ENCODE results near the gene RUNX1.

Gene RUNX1

GRCh38 chr21:34989337-34990151 is 59.6 kb downstream of the RUNX1 start:
- FAIRE-seq = no peak

GRCh38 chr21:34988625-34989024 is 60.5 kb downstream of the RUNX1 start:
- no peak for FAIRE-seq

DNA sequence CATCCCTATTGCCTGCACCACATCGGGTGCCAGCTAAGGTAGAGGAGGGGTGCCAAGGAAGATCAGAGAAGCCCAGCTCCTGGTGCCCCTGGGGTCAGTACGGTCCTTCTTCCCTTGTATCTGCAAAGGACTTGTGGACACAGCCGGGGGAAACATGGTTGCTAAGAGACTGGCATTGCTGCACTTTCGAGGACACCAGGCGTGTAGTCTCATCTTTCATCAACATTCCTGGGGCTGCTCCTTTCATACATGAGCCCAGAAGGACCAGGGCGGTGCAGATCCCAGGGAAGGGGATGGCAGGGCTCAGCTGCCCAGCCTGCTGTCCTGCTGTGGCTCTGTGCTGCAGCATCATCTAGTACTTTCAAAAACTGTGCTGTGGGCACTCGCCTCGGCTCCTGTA is 61.0 kb downstream of the RUNX1 start:
- no peak for FAIRE-seq

GRCh38 chr21:34987501-34988072 is 61.5 kb downstream of the RUNX1 start:
- no peak for FAIRE-seq

DNA sequence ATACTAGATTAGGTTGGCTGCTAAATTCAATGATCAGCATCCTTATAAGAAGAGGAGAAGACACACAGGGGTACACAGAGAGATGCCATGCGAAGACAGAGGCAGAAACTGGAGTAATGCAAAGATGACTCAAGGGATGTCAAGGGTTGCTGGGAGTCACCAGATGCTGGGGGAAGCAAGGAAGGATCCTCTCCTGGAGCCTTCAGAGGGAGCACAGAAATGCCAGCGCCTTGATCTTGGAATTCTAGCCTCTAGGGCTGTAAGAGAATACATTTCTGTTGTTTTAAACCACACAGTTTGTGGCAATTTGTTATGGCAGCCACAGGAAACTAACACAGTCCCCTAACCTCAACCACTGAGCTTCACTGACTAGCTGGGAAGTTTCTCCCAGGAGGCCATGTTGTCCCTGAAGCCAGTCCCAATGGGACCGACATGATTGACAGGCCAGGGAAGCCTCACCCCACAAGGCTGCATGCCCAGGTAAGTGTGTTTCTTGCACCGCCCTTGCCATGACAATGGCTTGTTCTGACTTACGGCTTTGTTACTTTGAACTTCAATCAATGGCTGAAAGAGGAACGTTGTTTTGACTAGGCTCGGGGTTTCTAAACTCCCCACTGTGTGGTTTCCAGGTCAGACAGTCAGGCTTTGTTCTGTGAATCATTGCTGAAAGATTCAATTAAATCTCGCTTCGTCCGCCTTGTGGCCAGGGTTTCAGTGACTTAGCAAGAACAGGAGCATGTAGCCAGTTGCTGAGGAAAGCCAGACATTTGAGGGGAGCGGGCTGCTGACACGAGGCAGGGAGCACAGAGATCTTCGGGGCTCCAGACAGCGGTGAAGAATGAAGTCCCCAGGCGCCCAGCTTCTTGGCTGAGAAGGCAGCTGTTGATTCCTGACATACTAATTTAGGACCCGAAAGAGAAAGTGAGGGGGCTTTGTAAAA is 62.3 kb downstream of the RUNX1 start:
- no peak for FAIRE-seq

DNA sequence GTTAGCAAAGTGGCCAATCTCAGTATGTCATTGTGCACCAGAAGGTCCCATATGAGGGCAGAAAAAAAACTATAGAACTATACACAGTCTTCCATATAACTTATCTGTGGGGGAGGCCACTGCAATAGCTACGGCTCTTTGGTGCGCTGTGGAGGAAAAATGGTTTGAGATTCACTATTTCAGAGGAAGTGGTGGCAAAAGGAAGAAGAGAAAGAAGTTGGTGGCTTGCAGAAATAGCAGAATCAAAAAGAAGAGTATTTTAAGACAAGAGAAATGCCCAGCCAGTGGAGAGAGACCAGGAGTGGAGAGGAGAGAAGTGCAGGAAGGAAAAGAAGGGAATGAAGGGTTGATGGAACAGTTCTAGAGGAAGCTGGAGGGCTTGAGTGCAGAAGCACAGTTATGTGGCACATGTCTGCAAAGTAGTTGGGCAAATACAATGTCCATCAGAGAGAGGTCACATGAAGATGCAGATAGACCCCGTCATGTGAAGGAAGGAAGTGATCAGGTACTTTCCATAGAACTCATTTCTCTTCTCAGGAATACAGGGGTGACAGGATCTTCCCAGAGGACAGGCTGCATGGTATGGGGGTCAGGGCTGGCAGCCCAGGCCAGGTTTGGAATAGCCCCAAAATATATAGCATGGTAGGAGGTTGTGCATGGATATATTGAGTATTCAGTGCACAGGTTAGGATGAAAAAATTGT is 64.6 kb downstream of the RUNX1 start:
- no peak for FAIRE-seq

DNA sequence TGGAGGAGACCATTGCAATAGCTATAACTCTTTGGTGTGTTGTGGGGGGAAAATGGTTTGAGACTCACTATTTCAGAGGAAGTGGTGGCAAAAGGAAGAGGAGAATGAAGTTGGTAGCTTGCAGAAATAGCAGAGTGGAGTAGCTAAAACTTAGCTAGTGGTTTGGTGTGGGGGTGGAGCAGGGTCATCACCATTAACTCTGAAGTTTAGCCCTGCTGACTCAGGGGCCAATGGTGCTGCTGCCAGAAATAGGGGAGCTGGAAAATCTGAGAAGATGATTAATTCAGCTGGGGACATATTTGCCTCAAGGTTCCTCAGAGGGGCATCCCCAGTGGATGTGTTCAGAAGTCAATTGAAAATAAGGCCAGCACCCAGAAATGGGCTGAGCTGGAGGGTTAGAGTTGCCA is 65.4 kb downstream of the RUNX1 start:
- FAIRE-seq = no peak

DNA sequence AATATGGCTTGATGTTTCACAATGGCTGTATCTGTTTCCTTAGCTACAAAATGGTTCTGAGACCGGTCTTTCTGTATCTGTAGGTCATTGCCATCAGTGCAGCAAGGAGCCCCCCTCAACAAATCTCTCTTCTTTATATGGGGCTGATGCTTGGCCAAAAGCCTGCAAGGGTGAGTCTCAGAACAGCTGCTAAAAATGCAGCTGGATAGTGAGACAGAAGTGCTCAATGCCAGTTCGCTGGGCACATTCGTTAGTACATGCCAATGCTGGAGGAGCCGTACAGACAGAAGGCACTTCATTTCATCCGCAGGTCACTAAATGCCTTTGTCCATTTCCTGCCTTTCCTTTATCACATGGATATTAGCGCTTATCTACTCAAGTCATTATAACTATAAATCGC is 67.3 kb downstream of the RUNX1 start:
- no peak for FAIRE-seq

GRCh38 chr21:34980423-34981115 is 68.5 kb downstream of the RUNX1 start:
- no peak for FAIRE-seq

- no peak for FAIRE-seq
Measured at GRCh38 chr21:34979383-34979782, 69.7 kb downstream of the RUNX1 start.

DNA sequence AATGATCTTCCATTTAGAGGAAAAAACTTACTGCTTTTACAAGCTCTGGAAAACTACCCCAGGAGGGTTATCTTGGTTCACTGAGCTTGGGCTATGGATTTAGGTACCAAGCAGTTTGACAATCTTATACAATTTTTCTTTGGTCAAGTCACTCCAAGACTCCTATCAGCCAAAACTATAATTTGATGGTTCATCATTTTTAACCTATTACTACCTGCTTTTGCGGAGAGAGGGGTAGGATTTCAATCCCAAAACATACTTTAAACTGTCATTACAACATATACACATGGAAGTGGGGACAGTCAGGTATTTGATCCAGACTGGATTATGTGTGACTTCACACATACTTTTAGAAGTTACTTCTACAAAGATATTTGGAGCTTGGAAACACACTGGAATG is 71.8 kb downstream of the RUNX1 start:
- FAIRE-seq = no peak

- FAIRE-seq = no peak
Measured at GRCh38 chr21:34974162-34974981, 74.7 kb downstream of the RUNX1 start.

DNA sequence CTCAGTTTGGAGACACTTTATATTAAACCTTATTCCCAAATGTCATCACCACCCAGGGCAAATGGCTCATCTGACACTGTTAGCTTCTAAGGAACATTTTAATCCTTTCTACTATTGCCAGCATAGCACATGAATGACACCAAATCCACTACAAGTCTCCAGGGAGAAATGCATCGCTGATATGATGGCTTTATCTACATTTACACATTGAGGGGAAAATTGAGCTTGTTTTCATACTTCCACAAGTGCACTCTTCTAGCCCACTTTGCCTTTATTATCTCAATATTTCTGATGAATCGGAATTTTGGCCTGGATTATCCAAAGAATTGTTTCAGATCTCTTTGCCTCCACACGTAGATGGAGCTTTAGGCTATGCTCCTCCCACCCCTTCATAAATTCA is 75.4 kb downstream of the RUNX1 start:
- no peak for FAIRE-seq

- FAIRE-seq = no peak
Measured at GRCh38 chr21:34971656-34972055, 77.4 kb downstream of the RUNX1 start.

DNA sequence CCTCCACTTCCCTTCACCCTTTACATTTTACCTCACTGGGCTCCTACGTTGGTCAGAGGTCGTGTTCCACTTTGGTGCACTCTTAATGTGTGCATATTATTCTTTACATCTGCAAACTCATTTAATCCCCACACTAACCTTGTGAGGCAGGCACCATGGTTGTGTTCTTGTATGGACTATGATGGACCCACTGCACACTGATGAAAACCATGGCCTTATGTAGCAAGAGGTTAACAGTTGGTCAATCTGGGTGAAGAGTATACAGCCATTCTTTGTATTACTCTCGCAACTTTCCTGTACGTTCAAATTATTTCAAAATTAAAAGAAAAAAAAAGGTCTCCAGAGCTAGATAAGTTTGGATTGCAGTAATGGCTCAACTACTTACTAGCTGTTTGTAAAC is 78.5 kb downstream of the RUNX1 start:
- FAIRE-seq = no peak

DNA sequence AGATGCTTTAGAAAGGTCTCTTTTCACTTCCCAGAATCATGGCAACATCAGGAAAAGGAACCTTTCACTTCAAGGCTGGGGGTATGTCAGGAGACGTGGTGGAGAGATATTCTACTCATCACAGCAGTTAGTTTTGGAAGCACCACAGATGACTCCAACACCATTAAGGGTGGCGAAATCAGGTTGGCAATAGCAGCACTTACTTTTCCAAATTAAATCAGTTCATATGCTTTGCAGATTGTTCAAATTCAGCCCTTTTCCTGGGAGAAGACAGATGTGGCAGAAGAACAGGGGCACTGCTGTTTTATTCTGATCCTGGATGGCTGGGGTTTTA is 79.0 kb downstream of the RUNX1 start:
- no peak for FAIRE-seq

DNA sequence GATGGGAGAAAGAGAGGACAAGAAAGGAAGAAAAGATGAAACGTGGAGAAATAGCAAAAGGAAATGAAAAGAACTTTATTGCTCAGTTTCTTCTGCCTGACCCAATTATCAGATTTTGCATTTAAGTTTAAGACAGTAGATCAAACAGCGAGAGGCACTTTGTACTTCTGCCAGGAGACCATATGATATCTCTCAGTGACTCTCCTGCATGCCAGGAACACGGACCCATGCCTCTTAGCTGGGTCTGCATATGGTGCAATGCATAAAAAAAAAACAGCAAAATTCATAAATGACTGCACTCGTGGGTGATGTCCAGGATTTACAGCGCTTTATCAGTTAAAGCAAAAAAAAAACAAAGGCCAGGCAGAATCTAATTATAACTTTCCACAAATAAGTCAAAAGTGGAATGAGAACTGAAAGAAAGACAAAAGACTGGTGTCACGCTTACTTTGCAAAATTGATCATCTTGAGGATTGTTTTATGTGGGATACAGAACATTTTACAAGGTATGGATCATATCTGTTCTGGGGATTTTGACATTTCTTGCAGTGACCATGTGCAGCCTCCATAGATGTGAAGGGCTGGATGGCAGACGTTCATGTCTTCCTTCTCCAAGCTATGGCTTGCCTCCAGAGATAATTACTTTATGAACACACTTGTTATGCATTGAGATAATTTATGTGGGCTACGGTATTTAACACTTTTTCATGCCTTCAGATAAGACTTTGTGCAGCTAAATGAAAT is 79.5 kb downstream of the RUNX1 start:
- no peak for FAIRE-seq

DNA sequence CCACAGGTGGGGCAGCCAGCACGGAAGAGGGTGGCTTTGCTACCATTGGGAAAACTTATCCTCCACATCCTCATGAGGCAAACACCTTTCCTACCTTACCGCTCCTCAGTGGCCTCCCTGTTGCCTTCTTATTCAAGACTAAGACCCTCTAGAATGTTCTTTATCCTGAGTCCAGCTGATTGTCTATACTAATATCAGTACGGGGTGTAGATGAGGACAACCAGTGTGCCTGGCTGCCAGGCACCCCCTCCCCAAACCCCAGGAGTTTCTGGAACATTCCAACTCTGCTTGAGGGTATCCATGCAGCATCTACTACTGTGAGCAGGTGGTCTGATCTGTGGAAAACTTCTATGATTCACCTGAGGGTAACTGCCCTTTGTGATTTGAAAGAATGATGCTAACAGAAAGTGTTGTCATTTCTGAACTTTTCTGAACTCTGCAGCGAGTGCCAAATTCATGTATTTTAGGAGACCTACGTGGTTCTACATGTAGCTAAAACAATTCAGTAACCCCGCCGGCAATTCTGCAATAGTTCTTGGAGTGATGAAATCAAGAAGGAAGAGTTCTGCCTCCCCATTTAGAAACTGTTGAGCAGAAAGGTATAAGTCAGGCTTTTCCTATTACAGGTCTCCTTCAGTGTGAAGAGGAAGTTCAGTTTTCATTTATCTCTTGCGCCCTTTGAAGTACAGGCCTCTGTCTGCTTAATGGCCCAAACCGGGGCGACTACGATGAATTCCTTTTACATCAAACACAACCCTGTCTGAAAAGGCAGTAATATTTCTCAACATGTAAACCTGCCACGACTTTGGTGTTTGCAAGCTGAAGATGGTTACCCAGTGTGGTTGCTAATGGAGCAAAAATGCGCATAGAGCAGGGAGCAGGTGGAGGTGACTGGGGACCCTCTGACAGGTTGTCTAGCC is 80.4 kb downstream of the RUNX1 start:
- FAIRE-seq = no peak

- no peak for FAIRE-seq
Measured at GRCh38 chr21:34967509-34968289, 81.4 kb downstream of the RUNX1 start.
